MCF 10A (cell line): ENCODE data around the gene THEMIS2. TPM values are rescaled to one million over a fixed set of nuclear protein-coding genes. Genes with fewer than 3 reads are reported as not detected.

ENCODE experiments used
- BruUV-seq: library from RNA; stranded (reverse); fragments of 400-500 nt; replicated peaks from 2 replicates; lab custom pipeline; 2021; lab: Mats Ljungman, UMichigan
- CTCF ChIA-PET: fragments of 300-600 bp; sonication (Branson Sonifier 250); formaldehyde crosslinking; extraction: SDS; loops from one replicate; lab custom pipeline; 2021; ENCODE audit warnings: antibody characterized with exemption, inconsistent platforms; lab: Yijun Ruan, JAX
- POLR2A ChIA-PET: fragments of 300-600, 350-650 bp; sonication (Branson Sonifier 250); formaldehyde crosslinking; extraction: SDS; loops from one replicate; lab custom pipeline; 2020; ENCODE audit warnings: antibody characterized with exemption, inconsistent platforms; lab: Yijun Ruan, JAX
- DNase-seq: peaks from one replicate; pipeline ENCODE4 v3.0.0-alpha.2; 2018; ENCODE audit not compliant: unreplicated experiment
- H3K27ac Mint-ChIP-seq: one replicate; pipeline ENCODE4 v1.8.0; 2022; ENCODE audit warnings: mild to moderate bottlenecking, low read depth, mixed read lengths; ENCODE audit not compliant: unreplicated experiment
- H3K27me3 Mint-ChIP-seq: one replicate; pipeline ENCODE4 v1.8.0; 2022; ENCODE audit warnings: mixed read lengths; ENCODE audit not compliant: insufficient read depth, unreplicated experiment
- H3K36me3 Mint-ChIP-seq: one replicate; pipeline ENCODE4 v1.8.0; 2022; ENCODE audit warnings: mild to moderate bottlenecking, moderate library complexity, mixed read lengths; ENCODE audit not compliant: insufficient read depth, unreplicated experiment
- H3K4me1 Mint-ChIP-seq: one replicate; pipeline ENCODE4 v1.8.0; 2022; ENCODE audit warnings: mixed read lengths; ENCODE audit not compliant: insufficient read depth, unreplicated experiment
- H3K4me3 Mint-ChIP-seq: one replicate; pipeline ENCODE4 v1.8.0; 2022; ENCODE audit warnings: mild to moderate bottlenecking, moderate library complexity, mixed read lengths; ENCODE audit not compliant: unreplicated experiment
- H3K9me3 Mint-ChIP-seq: one replicate; pipeline ENCODE4 v1.8.0; 2022; ENCODE audit warnings: mixed read lengths; ENCODE audit not compliant: unreplicated experiment
- intact Hi-C: fragments of 100-400 bp; cut with micrococcal nuclease; formaldehyde crosslinking; loops from 2 replicates; pipeline ENCODE4 v1.14.1; 2022
- total RNA-seq: library from RNA; stranded (reverse); gene quantifications from 2 replicates; pipeline ENCODE4 v1.2.3, GENCODE V29; 2022
- TF ChIP-seq, protein P1 (sequence below): fragments of 200-600 bp; IDR thresholded peaks from one replicate; pipeline ENCODE4 v1.8.0; 2022; ENCODE audit warnings: antibody characterized with exemption, mild to moderate bottlenecking; ENCODE audit not compliant: unreplicated experiment

The THEMIS2 gene
- total RNA-seq, 1 experiment from 2014 or later: 1.7 TPM

GRCh38 chr1:27931184-27931583 is 58.8 kb downstream of the THEMIS2 start:
- intact Hi-C loops: no loop called here
- DNase-seq: no peak
- Mint-ChIP-seq H3K4me3 (no peak overlapping the region), H3K9me3 (no peaks in the 10 kb centered on the region), H3K36me3 (no peaks in the 10 kb centered on the region), H3K4me1 (peaks cover 11% of the 10 kb centered on the region), H3K27ac (no peak overlapping the region), H3K27me3 (no peaks in the 10 kb centered on the region)
- TF ChIP-seq, protein P1, sequence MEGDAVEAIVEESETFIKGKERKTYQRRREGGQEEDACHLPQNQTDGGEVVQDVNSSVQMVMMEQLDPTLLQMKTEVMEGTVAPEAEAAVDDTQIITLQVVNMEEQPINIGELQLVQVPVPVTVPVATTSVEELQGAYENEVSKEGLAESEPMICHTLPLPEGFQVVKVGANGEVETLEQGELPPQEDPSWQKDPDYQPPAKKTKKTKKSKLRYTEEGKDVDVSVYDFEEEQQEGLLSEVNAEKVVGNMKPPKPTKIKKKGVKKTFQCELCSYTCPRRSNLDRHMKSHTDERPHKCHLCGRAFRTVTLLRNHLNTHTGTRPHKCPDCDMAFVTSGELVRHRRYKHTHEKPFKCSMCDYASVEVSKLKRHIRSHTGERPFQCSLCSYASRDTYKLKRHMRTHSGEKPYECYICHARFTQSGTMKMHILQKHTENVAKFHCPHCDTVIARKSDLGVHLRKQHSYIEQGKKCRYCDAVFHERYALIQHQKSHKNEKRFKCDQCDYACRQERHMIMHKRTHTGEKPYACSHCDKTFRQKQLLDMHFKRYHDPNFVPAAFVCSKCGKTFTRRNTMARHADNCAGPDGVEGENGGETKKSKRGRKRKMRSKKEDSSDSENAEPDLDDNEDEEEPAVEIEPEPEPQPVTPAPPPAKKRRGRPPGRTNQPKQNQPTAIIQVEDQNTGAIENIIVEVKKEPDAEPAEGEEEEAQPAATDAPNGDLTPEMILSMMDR: no peak
- no TSS peak for BruUV-seq
- ChIA-PET CTCF (no interaction called here), POLR2A (no interaction called here)

GRCh38 chr1:27931759-27932158 is 59.4 kb downstream of the THEMIS2 start:
- no TSS peak for BruUV-seq
- H3K36me3 Mint-ChIP-seq: no peaks in the 10 kb centered on the region
- ChIA-PET POLR2A (no interaction called here), CTCF (no interaction called here)
- no peak overlapping the region for H3K4me3 Mint-ChIP-seq
- DNase-seq: peak; percentile 34
- H3K27me3 Mint-ChIP-seq: no peaks in the 10 kb centered on the region
- H3K9me3 Mint-ChIP-seq: no peaks in the 10 kb centered on the region
- intact Hi-C loops: no loop called here
- TF ChIP-seq, protein P1: no peak
- H3K27ac Mint-ChIP-seq: no peak overlapping the region
- H3K4me1 Mint-ChIP-seq: peaks cover 11% of the 10 kb centered on the region

DNA sequence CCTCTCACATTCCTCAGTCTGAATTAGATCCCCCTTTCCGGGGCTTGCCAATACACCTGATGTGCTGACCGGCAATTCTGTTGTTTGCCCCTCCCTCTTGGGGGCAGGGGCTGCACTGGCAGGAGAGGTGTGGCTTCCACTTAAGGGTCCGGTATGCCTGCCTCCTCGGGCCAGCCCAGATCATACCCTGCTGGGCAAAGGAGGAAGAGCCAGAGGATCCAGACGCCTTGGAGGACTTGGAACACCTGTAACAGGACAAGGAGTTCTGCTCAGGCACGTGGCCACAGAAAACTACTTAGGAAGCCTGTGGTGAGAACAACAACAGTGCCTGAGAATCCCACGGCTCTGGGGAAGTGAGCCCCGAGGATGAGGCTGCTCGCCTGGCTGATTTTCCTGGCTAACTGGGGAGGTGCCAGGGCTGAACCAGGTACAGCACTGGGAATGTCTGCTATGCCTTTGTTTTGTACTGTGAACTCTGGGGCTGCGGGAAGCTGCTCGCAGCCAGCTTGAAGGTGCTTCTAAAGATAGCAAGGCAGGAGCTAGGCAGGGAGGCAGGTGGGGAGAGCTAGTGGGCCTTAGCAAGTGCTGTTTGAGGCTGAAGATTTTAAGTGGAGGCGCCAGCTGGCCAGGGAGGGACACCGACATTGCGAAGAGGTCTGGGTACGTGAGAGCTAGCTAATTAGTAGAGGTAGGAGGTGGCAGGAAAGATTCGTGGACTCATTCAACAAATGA is 62.6 kb downstream of the THEMIS2 start, which contains the start of gene SMPDL3B:
SMPDL3B (plus strand) TSS at position 183 of the 732 bp plus-strand sequence; CDS start at position 367, 184 bp downstream.
- DNase-seq: peak; percentile 71
- H3K27ac Mint-ChIP-seq: peak within 1 kb of the TSS; percentile 55

GRCh38 chr1:27935721-27936120 is 63.4 kb downstream of the THEMIS2 start:
- H3K4me3 Mint-ChIP-seq: peak overlapping the region; percentile 65
- no peak for DNase-seq
- ChIA-PET CTCF (no interaction called here), POLR2A (no interaction called here)
- peaks cover 11% of the 10 kb centered on the region for H3K4me1 Mint-ChIP-seq
- H3K36me3 Mint-ChIP-seq: no peaks in the 10 kb centered on the region
- intact Hi-C loops: no loop called here
- no TSS peak for BruUV-seq
- H3K27me3 Mint-ChIP-seq: no peaks in the 10 kb centered on the region
- peak overlapping the region; percentile 55 for H3K27ac Mint-ChIP-seq
- TF ChIP-seq, protein P1: no peak
- no peaks in the 10 kb centered on the region for H3K9me3 Mint-ChIP-seq

More for the DNA sequence above, 62.6 kb downstream of the THEMIS2 start, which contains the start of gene SMPDL3B:
- Mint-ChIP-seq H3K4me1 (peaks cover 11% of the 10 kb centered on the region), H3K9me3 (no peaks in the 10 kb centered on the region), H3K4me3 (peak within 1 kb of the TSS; percentile 65), H3K27me3 (no peaks in the 10 kb centered on the region), H3K36me3 (no peaks in the 10 kb centered on the region)
- no TSS peak for BruUV-seq
- TF ChIP-seq, protein P1: no peak
- intact Hi-C loops: no loop called here
- ChIA-PET CTCF (no interaction called here), POLR2A (interaction anchor here (0.7 kb wide), 1 partner anchor 24 kb away, joined by 3 read pairs; no protein-coding TSS in a partner anchor)

Other genes with a start within 250 kb of the THEMIS2 start
- gene FGR, start 237.4 kb upstream of the THEMIS2 start, total RNA-seq: not detected in 2 replicates
- gene IFI6, start 200.4 kb upstream of the THEMIS2 start, total RNA-seq: 3.8 and 5.8 TPM in 2 replicates
- 9.7 and 9.9 TPM in 2 replicates for gene FAM76A, start 146.6 kb upstream of the THEMIS2 start, total RNA-seq
- 34.6 and 36.1 TPM in 2 replicates for gene STX12, start 99.3 kb upstream of the THEMIS2 start, total RNA-seq
- gene PPP1R8, start 41.8 kb upstream of the THEMIS2 start, total RNA-seq: 48.6 and 51.1 TPM in 2 replicates
- 22.3 and 25.7 TPM in 2 replicates for gene RPA2, start 42.0 kb downstream of the THEMIS2 start, total RNA-seq
- 2.6 and 4.0 TPM in 2 replicates for gene SMPDL3B, start 62.5 kb downstream of the THEMIS2 start, total RNA-seq
- gene XKR8, start 87.4 kb downstream of the THEMIS2 start, total RNA-seq: 2.8 and 4.0 TPM in 2 replicates
- 13.3 and 14.4 TPM in 2 replicates for gene EYA3, start 216.1 kb downstream of the THEMIS2 start, total RNA-seq